Sigmoid colon (tissue), 4 donors: ENCODE measurements around the gene FASN.

Experiments used
- CTCF ChIP-seq, 4 experiments: fragments of 450-650 bp in 3 of 4; fragments of 200-600 bp in 1 of 4; IDR thresholded peaks; one replicate each; pipeline ENCODE4 v1.5.1; 2016 to 2019; ENCODE audit warnings: antibody characterized with exemption in 4 of 4, mild to moderate bottlenecking in 3 of 4, moderate library complexity in 2 of 4
- EP300 ChIP-seq, 4 donors: sonication (generic); formaldehyde crosslinking; IDR thresholded peaks; one replicate each; pipeline ENCODE4 v1.6.1; 2017; ENCODE audit warnings: antibody characterized with exemption in 4 of 4
- POLR2AphosphoS5 ChIP-seq, 4 donors: sonication (generic); formaldehyde crosslinking; IDR thresholded peaks; one replicate each; pipeline ENCODE4 v1.6.1; 2017; ENCODE audit warnings: antibody characterized with exemption in 4 of 4

- TF ChIP-seq CTCF (IDR thresholded peaks at IDR 0.05) = no peak
- no peak for TF ChIP-seq POLR2AphosphoS5 (IDR thresholded peaks at IDR 0.05)
- no peak for TF ChIP-seq EP300 (IDR thresholded peaks at IDR 0.05)
Observed at GRCh38 chr17:82120148-82120547, 22.1 kb upstream of the FASN start.
